ENCODE results near the gene SAMMSON.

DNA sequence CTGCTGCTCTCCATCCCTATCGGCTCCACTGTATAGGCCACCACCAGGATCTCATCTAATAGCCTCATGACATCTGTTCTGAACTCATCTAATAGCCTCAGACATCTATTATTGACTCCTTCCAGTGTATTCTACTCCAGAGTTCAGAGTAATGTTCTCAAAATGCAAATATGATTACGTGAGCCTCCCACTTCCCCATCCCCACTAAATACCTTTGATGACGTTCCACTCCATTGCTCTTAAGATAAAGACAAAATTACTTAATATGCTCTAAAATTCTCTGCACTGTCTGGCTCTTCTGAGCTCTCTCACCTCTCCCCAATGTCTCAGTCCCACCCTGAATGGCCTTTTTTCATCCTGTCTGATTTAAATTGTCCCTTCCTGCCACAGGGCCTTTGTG, 94.7 kb downstream of the SAMMSON start:
- no peak for TF ChIP-seq ZBTB7A (IDR thresholded peaks at IDR 0.05; ENCODE audit: low read depth)
- TF ChIP-seq, protein P1, sequence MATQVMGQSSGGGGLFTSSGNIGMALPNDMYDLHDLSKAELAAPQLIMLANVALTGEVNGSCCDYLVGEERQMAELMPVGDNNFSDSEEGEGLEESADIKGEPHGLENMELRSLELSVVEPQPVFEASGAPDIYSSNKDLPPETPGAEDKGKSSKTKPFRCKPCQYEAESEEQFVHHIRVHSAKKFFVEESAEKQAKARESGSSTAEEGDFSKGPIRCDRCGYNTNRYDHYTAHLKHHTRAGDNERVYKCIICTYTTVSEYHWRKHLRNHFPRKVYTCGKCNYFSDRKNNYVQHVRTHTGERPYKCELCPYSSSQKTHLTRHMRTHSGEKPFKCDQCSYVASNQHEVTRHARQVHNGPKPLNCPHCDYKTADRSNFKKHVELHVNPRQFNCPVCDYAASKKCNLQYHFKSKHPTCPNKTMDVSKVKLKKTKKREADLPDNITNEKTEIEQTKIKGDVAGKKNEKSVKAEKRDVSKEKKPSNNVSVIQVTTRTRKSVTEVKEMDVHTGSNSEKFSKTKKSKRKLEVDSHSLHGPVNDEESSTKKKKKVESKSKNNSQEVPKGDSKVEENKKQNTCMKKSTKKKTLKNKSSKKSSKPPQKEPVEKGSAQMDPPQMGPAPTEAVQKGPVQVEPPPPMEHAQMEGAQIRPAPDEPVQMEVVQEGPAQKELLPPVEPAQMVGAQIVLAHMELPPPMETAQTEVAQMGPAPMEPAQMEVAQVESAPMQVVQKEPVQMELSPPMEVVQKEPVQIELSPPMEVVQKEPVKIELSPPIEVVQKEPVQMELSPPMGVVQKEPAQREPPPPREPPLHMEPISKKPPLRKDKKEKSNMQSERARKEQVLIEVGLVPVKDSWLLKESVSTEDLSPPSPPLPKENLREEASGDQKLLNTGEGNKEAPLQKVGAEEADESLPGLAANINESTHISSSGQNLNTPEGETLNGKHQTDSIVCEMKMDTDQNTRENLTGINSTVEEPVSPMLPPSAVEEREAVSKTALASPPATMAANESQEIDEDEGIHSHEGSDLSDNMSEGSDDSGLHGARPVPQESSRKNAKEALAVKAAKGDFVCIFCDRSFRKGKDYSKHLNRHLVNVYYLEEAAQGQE (IDR thresholded peaks at IDR 0.05; ENCODE audit: low read depth): no peak
- TF ChIP-seq, protein P2, sequence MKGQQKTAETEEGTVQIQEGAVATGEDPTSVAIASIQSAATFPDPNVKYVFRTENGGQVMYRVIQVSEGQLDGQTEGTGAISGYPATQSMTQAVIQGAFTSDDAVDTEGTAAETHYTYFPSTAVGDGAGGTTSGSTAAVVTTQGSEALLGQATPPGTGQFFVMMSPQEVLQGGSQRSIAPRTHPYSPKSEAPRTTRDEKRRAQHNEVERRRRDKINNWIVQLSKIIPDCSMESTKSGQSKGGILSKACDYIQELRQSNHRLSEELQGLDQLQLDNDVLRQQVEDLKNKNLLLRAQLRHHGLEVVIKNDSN (IDR thresholded peaks at IDR 0.05): no peak
- no peak for TF ChIP-seq EGR1 (IDR thresholded peaks at IDR 0.05)
- TF ChIP-seq FOXM1 (IDR thresholded peaks at IDR 0.05; ENCODE audit: borderline replicate concordance, low read depth): no peak
- no peak for TF ChIP-seq EP300 (IDR thresholded peaks at IDR 0.05; ENCODE audit: borderline replicate concordance)
- no peak for TF ChIP-seq CREB1 (IDR thresholded peaks at IDR 0.05; ENCODE audit: low read depth)
- TF ChIP-seq, protein P3, sequence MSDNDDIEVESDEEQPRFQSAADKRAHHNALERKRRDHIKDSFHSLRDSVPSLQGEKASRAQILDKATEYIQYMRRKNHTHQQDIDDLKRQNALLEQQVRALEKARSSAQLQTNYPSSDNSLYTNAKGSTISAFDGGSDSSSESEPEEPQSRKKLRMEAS (IDR thresholded peaks at IDR 0.05): no peak
- no peak for TF ChIP-seq RAD21 (IDR thresholded peaks at IDR 0.05; ENCODE audit: low read depth)
- no peak for TF ChIP-seq TCF12 (IDR thresholded peaks at IDR 0.05; ENCODE audit: low read depth)

Data from Ishikawa (cell line).